Measurements from ENCODE around the gene AP1G1.
"Not testable (repeated sequence)": the region's sequence is repeated elsewhere in the genome, so short reads cannot be mapped to it uniquely, and the experiment has no call there.

- TF ChIP-seq, protein P1, sequence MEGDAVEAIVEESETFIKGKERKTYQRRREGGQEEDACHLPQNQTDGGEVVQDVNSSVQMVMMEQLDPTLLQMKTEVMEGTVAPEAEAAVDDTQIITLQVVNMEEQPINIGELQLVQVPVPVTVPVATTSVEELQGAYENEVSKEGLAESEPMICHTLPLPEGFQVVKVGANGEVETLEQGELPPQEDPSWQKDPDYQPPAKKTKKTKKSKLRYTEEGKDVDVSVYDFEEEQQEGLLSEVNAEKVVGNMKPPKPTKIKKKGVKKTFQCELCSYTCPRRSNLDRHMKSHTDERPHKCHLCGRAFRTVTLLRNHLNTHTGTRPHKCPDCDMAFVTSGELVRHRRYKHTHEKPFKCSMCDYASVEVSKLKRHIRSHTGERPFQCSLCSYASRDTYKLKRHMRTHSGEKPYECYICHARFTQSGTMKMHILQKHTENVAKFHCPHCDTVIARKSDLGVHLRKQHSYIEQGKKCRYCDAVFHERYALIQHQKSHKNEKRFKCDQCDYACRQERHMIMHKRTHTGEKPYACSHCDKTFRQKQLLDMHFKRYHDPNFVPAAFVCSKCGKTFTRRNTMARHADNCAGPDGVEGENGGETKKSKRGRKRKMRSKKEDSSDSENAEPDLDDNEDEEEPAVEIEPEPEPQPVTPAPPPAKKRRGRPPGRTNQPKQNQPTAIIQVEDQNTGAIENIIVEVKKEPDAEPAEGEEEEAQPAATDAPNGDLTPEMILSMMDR (conservative IDR thresholded peaks at IDR 0.05; ENCODE audit: low read depth, low read length): not testable (repeated sequence)
- TF ChIP-seq EZH2 (IDR thresholded peaks at IDR 0.05; ENCODE audit: low read length, unreplicated experiment): not testable (repeated sequence)
Observed at GRCh38 chr16:71684280-71684679, 124.4 kb downstream of the AP1G1 start.

Data from PC-3 (cell line).